Measurements from ENCODE around the gene NRSN1.
A peak's percentile ranks its signal among the peaks of the same experiment; 100 is the strongest.

The NRSN1 gene

GRCh38 chr6:24126586-24127192 is 674 bp downstream of the NRSN1 start (continued):
- peak; percentile 98 for TF ChIP-seq REST (tag by site-specific recombination; IDR thresholded peaks at IDR 0.05)
- TF ChIP-seq ZNF660 (tag by site-specific recombination; IDR thresholded peaks at IDR 0.05), result 0 out of 2 replicates have a peak, but pooled peaks have one; percentile 26

- Histone ChIP-seq H3K4me3 (ENCODE audit: low read depth, low read length) (no peak overlapping the region), H3K9me3 (ENCODE audit: control insufficient read depth, insufficient read depth, low read depth, low read length) (no peaks in the 10 kb centered on the region), H3K36me3 (ENCODE audit: control insufficient read depth in 2 of 2, insufficient read depth in 1 of 2, low read length in 2 of 2) (no peaks in the 10 kb centered on the region), H3K4me1 (ENCODE audit: control insufficient read depth, insufficient read depth, low read length) (no peaks in the 10 kb centered on the region), H3K27ac (ENCODE audit: extremely low read depth, low read depth, low read length) (no peak overlapping the region)
- CTCF ChIA-PET, result interaction anchor here (0.5 to 1.0 kb wide), 2 partner anchors 27 to 159 kb away, joined by 3 read pairs; no protein-coding TSS in a partner anchor
- TF ChIP-seq ZNF174 (tag by site-specific recombination; IDR thresholded peaks at IDR 0.05) (no peak), ZBTB21 (tag by site-specific recombination; IDR thresholded peaks at IDR 0.05) (no peak), ZNF19 (tag by site-specific recombination; IDR thresholded peaks at IDR 0.05; ENCODE audit: low read depth) (no peak), ZNF558 (tag by site-specific recombination; IDR thresholded peaks at IDR 0.05) (no peak), PATZ1 (tag by site-specific recombination; IDR thresholded peaks at IDR 0.05) (no peak), ZNF354C (tag by site-specific recombination; IDR thresholded peaks at IDR 0.05; ENCODE audit: borderline replicate concordance, low read depth) (no peak), ZNF148 (tag by site-specific recombination; IDR thresholded peaks at IDR 0.05; ENCODE audit: borderline replicate concordance) (no peak), ZNF555 (tag by site-specific recombination; conservative IDR thresholded peaks at IDR 0.05) (no peak), ZNF843 (tag by site-specific recombination; IDR thresholded peaks at IDR 0.05) (no peak), ZNF596 (tag by site-specific recombination; IDR thresholded peaks at IDR 0.05) (no peak), ZNF830 (tag by site-specific recombination; IDR thresholded peaks at IDR 0.05; ENCODE audit: low read depth) (no peak), GLI2 (tag by site-specific recombination; IDR thresholded peaks at IDR 0.05; ENCODE audit: borderline replicate concordance, low read depth) (no peak), ZNF18 (tag by site-specific recombination; IDR thresholded peaks at IDR 0.05) (no peak), SALL2 (tag by site-specific recombination; IDR thresholded peaks at IDR 0.05; ENCODE audit: borderline replicate concordance) (no peak), ZNF76 (tag by site-specific recombination; IDR thresholded peaks at IDR 0.05; ENCODE audit: borderline replicate concordance, low read depth) (no peak), ZNF335 (tag by site-specific recombination; conservative IDR thresholded peaks at IDR 0.05) (no peak), ZNF133 (tag by site-specific recombination; IDR thresholded peaks at IDR 0.05) (no peak), ZNF664 (tag by site-specific recombination; IDR thresholded peaks at IDR 0.05) (no peak)
- POLR2A ChIA-PET, result interaction anchor here (0.9 kb wide), 1 partner anchor 275 kb away, joined by 3 read pairs; the partner anchor contains the start of gene MRS2
Observed at GRCh38 chr6:24127316-24127715, 1.3 kb downstream of the NRSN1 start.

Measured in HEK293 (cell line).